NCI-H146 treated with DMSO at 0.1 percent for 48 hours (cell line): ENCODE results near the gene ABCD3.
"Not testable (repeated sequence)": the region's sequence is repeated elsewhere in the genome, so short reads cannot be mapped to it uniquely, and the experiment has no call there.

Experiments
- DNase-seq: peaks from one replicate; lab custom pipeline; 2025; ENCODE audit not compliant: unreplicated experiment; lab: John Stamatoyannopoulos, UW

The ABCD3 gene

DNA sequence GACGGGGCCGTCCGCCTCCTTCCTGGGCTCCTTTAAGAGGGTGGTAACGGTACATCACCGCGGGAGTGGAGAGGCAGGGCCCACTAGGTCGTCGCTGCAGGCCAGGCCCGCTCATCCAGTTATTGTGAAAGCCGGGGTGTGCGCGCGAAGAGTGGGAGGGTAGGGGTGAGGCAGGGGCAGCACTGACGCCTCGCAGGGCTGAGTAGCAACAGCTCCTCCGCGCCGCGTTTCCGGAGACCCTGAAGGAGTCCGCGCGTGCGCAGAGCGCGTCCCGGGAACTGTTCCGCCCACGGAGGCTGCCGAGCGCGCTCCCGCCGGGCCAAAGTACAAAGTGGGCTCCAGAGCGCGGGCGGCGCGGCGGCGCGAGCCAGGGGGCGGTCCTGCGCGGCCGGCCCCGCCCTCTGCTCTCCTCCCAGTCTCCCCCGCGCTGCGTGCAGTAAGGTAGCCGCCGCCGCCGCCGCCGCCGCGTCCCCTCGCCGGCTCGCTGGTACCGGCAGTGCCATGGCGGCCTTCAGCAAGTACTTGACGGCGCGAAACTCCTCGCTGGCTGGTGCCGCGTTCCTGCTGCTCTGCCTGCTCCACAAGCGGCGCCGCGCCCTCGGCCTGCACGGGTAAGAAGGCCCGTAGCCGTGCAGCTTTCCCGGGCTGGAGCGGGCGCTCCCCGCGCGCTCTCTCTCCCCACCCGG is at the start of gene ABCD3:
TSS of gene ABCD3 (plus strand) at position 412 of the 686 bp plus-strand sequence. CDS start at position 502, 90 bp downstream.
- peak; percentile 87 for DNase-seq

DNA sequence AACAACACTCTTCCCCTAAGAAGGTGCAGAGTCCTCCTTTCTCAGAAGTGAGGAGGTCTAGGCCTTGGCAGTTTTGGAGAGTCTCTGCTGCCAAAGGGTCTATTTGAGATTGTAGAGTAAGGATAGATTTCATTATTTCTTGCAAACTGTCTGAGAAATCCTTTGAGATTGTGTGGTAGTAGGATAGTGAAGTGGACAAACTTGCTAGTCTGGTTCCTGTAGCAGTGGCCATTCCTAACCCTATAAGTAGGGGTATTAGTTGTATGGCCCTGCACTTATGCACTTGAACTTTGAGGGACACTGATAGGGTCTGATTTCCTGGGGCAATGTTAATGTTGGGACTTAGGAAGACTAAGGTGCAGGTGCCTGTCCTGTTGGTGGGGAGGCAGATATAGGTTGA is 45.4 kb upstream of the ABCD3 start:
- DNase-seq, result not testable (repeated sequence)

DNA sequence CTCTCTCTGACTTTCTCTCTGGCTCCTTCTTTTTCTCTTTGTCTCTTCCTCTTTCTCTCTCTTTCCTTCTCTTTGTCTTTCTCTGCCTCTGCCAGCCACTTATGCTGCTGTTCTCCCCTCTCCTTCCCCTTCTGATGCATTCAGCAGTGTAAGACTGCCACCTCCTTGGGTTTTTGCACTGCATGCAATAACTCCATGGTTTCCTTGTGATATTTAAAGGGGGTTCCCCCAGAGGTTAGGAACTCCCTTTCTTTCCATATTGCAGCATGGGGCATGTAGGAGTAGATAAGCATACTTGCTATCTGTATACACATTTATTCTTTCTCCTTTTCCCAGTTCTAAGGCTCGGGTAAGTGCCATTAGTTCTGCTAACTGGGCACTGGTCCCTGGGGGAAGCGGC is 44.9 kb upstream of the ABCD3 start:
- DNase-seq, result not testable (repeated sequence)

DNA sequence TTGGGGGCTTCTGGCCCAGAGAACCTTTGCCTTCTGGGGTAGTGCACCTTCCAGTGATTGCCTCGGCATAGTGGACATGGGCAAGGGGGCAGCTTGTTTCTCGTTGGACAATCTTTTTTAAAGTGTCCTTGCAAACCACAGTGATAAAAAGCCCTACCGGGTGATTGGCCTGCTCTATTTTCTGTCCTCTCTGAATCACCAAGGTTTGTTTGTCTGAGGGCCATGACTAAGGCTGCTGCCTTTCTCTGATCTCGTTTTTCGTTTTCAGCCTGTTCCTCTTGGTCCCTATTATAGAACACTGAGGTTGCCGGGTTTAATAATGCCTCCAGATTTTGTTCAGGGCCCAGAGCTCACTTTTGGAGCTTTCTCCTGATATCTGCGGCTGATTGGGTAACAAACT is 42.5 kb upstream of the ABCD3 start:
- not testable (repeated sequence) for DNase-seq

DNA sequence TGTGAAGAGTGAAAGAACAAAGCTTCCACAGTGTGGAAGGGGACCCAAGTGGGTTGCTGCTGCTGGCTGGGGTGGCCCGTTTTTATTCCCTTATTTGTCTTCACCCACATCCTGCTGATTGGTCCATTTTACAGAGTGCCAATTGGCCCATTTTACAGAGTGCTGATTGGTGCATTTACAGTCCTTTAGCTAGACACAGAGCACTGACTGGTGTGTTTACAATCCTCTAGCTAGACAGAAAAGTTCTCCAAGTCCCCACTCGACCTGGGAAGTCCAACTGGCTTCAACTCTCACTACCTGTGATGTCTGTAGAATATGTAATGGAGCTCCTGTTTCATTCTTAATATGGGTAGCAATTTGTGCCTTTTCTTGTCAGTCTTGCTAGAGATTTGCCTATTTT is 39.7 kb upstream of the ABCD3 start:
- DNase-seq, result not testable (repeated sequence)

DNA sequence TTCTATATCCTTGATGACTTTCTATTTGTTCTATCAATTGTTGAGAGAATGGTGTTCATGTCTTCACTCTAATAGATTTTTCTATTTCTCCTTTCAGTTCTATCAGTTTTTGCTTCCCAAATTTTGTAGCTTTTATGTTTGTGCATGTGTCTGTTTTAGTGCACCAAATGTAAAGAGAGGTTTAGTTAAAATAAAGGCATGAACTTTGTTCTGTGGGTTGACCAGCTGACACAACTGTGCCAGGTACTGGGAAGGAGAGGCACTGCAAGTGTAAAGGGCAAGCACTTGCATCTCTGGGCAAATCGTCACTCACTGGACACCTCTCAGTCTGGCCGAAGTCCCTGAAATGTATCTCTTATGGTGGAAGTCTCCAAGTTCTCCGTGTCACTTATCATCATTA is 38.6 kb upstream of the ABCD3 start:
- no peak for DNase-seq

DNA sequence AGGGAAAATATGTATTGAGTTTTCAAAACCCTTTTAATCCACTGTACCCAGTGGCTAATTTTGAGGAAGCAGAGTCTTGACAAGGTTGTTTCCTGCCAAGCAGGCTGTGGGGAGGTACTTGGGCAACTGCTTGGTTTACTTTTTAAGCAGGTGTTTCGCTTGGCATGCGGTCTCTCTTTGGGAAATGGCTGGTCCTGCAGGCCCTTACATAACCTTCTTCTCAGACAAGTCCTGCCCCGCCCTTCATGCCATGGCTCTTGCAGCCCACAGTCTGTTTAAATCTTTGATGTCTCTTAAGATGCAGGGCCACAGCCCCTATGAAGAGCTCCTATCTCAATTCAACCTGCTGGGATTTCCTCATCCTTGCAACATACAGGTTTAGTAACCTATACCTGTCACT is 36.0 kb upstream of the ABCD3 start:
- DNase-seq, result no peak

DNA sequence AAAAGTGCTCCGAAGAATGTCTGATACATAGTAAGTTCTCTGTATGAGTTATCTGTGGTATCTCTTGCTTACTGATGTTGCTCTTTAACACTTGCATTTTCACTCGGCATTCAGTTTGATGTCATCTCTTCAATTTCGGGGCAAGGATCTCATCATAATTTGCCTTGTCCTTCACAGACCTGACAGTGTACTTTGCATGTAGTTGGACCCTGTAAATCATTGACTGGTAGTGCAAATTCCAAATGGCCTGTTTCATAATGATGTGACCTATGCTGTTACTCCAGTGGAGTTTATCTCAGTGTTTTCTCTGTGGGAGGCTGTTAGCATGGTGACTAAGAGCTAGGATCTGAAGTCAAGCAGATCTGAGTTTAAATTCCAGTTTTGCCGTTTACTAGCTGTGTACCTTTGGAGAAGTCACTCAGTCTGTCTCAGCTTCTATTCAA is 34.2 kb upstream of the ABCD3 start:
- no peak for DNase-seq

DNA sequence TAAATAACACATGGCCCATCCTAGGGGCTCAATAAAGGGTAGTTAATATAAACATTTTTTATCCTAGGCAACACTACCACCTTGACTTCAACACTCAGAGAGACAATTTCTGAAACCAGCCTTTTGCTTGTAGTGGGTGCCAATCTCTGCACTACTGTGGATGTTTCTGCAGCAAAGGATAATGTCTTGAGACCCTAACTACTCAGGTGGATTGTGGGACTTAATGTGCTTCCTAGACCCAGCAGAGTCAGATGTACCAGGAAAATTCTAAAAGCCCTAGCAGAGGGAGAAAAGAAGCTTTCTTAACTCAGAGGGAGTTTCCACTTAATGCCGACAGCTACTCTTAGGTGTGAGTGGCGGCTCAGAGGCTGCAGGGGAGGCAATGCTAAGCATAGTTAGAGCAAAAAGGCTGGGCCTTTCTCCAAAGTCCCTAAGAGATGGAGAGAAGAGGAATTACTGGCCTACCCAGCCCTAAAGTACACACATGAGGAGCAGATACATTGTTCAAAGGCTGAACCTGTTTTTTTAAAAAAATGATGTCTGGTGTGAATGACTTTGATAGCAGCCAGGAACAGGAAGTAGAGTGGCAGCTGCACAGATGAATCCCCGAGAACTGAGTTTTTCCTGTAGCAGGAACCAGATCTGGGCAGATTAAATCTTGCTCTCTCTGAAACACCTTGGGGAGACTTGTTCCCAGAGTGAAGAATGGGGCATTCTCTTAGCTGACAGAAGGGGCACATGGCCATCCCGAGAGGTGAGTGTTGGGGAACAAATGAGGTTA is 33.5 kb upstream of the ABCD3 start:
- no peak for DNase-seq

DNA sequence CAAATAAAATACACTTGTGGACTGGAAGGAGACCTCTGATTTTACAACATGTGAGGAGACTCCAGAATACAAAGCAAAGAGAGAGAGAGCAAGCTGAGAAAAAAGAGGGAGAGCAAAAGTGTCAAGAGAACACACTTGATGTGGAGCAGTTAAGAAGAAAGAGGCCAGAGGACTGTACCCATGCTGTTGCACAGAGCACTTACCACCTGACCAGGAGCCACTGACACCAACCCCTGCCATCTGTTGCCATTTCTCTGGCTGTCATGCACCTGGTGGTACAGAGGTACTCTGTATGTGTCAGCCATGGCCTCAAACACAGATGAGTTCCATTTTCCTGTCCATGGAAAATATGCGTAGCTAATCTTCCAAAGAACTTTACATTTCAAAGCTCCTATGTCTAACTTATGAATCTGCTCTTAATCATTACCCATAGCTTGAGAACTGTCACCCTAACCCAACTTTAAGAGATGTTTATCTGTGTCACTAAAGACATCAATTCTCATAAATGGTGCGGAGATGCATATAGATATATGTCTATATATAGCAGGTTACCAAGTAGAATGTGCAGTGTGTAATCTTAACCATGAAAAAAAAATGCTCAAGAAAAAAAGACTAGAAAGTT is 32.8 kb upstream of the ABCD3 start:
- no peak for DNase-seq

DNA sequence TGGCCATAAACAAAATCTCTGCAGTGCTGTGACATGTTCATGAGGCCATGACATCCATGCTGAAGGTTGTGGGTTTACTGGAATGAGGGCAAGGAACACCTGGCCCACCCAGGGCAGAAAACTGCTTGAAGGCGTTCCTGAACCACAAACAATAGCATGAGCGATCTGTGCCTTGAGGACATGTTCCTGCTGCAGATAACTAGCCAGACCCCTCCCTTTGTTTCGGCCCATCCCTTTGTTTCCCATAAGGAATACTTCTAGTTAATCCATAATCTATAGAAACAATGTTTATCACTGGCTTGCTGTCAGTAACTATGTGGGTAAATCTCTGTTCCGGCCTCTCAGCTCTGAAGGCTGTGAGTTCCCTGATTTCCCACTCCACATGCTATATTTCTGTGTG is 28.9 kb upstream of the ABCD3 start:
- DNase-seq, result no peak

DNA sequence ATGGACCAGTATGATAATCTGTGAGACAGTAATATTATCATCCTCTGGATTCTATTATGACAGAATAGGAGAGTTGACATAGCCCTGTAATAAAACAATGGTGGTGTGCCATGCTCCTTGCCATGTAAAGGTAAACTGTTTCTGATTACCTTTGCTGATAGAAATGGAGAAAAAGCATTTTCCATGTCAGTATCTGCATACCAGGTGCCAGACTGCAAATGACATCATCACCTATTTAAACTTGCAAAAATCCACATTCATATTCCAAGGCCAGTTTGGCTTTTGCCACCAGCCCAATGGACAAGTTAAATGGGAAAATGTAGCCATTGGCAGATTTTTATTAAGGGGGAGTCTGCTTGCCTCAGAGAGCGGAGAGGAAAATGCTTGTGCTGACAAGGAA is 23.9 kb upstream of the ABCD3 start:
- no peak for DNase-seq

DNA sequence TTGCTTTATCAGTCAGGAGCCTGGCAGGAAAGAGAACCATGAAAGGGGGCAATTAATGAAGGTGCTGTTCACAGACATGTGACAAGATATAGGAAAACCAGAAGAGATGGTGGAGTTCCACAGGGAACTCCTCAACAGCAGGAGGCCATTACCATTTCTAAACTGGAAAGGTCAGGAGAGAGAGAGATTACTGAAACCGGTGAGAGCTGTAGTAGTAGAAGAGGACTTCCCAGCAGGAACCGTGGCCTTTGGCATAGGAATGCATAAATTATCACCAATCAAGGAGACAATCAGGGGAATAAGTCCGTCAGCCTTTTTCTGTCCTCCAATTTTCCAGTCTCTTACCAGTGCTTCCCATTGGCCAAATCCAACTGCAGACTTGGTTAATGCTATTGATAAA is 23.0 kb upstream of the ABCD3 start:
- no peak for DNase-seq

DNA sequence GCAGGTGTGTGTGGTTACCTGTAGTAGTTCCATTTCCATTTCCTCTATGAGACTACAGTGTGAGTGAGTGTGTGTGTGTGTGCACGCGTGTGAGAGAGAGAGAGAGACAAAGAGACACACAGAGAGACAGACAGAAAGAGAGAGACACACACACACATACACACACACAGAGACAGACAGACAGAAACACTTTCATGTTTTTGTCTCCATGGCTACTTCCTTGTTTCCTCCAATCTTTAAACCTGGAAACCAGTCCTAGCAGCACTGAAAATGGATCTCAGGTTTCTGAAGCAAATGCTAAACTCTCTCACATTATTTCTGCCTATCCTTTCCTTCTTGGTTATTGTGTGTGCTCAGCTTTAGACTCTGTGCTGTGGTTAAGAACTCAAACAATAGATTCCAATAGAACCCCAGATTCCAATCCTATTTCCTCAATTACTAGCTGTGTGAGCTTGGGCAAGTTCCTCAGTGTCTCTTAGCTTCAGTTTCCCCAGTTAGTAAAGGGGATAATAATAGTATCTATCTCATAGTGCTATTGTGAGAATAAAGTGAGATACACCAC is 22.4 kb upstream of the ABCD3 start:
- DNase-seq, result no peak

DNA sequence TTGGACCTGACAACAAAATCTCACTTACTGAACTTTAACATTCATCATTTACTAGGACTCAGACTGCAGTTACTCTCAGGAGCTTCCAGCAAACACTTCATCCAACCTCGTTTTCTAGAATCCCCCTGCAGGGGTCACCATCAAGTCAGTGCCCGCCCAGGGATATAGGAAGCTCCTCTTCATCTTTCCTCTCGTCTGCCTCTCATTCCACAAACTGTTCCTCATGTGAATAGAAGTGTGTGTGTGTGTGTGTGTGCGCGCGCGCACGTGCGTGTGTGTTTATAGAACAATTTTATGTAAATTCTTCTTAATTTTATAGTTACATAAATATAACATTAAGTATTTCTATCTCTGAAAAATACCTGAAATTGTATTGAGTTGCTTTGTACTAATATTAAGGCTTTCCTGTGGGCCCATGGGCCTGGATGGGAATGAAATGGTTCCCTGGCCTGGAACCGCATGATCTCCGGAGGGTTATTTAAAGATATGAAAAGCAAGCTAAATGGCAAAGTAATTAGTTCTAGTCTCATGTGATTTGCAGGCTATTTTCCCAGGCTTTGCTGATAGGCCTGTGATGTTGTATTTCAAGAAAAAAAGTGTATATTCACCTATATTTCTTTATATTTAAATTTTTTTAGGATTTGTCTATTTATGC is 21.7 kb upstream of the ABCD3 start:
- DNase-seq, result no peak

DNA sequence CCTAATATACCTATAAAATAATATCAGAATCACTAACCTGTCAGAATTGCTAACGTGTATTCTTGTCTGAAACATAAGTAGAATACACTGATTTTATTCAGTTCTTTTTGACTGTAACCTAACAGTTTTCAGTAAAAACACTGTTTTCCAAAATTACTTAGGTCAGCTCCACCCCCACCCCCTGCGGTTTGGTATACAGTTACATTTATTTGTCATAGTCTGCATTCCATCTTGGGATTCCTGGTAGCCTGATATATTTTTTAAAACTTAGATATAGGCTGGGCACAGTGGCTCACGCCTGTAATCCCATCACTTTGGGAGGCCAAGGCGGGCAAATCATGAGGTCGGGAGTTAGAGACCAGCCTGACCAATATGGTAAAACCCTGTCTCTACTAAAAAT is 19.8 kb upstream of the ABCD3 start:
- no peak for DNase-seq

DNA sequence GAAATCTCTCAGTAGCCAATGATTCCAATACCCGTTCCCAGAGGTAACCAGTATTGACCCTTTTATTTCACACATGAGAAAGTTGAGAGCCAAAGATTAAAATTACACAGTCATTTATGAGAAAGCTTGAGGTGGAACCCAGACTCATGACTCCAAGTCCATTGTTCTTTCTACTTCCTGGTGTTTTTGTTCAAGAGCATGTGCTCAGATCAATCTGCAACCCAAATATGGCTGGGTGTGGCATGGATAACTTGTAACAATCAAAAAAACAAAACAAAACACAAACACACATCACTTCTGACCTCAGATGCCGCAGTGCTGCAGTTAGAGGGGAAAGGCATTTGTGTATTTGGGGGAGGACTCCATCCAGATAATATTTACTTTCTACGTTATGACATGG is 18.7 kb upstream of the ABCD3 start:
- DNase-seq, result no peak

DNA sequence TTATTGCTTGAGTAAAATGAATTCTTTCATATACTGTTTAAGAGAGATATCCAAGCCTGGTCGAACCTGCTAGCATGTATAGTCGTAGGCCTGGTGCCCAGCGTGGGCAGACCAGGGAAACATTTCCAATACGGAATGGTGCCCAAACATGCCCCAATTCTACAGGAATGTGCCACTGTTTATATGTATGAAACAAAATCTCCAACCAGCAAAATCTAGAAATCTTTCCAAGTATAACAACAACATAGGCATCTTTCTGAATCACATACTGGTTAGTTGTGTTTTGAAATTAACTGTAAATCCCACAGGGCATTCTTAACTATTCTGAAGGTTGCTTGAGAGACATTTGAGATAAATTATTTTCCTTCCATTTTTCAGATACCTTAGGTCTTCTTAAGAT is 17.0 kb upstream of the ABCD3 start:
- no peak for DNase-seq

DNA sequence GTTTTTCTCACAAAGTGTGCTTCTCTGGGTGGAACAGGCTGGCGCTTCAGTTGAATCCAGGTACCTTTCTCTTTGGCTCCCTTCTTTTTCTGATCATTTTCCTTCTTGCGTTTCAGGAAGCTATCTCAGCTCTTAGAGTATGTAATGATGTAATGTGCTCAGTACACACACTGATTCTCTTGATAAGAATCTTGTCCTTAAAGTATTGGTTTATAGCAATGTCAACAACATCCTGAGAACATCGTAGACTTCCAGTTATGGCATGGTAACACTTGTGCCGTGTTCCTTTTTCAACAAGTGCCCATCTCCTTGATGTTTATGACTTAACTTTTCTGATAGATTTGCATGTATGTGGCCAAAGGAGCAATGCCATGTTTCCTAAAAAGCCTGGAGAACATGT is 11.7 kb upstream of the ABCD3 start:
- no peak for DNase-seq

DNA sequence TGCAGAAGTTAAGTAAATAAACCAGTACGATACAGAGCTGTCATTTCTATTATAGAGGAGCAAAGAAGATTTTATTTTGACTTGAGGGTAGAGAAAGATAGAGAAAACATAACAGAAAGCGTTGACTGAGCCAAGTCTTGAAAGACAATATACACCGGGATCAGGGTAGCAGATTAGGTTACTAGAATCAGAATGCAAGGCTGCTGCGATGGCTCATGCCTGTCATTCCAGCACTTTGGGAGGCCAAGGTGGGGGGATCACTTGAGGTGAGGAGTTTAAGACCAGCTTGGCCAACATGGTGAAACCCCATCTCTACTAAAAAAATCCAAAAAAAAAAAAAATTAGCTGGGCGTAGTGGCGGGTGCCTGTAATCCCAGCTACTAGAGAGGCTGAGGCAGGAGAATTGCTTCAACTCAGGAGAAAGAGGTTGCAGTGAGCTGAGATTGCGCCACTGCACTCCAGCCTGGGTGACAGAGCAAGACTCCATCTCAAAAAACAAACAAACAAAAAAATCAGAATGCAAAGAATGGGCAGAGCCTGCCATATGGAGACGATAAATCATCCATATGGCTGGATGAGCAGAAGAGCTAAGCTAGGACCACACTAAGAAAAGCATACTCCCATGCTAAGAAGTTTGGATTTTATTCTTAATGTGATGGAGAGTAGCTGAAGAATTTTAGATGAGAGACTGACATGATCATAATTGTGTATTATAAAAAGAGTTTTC is 9.9 kb upstream of the ABCD3 start:
- DNase-seq, result no peak

DNA sequence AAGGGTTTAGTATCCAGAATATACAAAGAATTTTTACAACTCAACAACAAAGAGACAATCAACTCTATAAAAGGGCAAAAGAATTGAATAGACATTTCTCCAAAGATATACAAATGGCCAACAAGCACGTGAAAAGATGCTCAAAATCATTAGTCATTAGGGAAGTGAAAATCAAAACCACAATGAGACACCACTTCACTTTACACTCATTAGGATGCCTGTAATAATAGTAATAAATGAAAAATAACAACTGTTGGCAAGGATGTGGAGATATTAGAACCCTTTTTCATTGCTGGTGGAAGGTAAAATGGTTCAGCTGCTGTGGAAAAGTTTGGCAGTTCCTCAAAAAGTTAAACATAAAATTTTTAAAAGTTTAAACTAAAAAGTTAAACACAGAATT is 7.0 kb upstream of the ABCD3 start:
- DNase-seq, result no peak
